DND-41 (cell line): ENCODE results near the gene PPP4C.
"Not testable (repeated sequence)": the region's sequence is repeated elsewhere in the genome, so short reads cannot be mapped to it uniquely, and the experiment has no call there.

Source experiments
- ATAC-seq: fragments of 200-7000 bp; cut with Tn5 transposase; 3 replicates; pipeline ENCODE4 v1.9.1; 2021; ENCODE audit warnings: low read depth; ENCODE audit not compliant: insufficient read depth
- DNase-seq: peaks from one replicate; pipeline ENCODE4 v3.0.0-alpha.2; 2020
- H2AFZ ChIP-seq: 2 replicates; pipeline ENCODE4 v1.6.0; 2012; ENCODE audit warnings: low read depth, low read length
- H3K27ac ChIP-seq: 2 replicates; pipeline ENCODE4 v1.5.1; 2012; ENCODE audit warnings: low read length, inconsistent platforms
- H3K27me3 ChIP-seq: fragments of 200-600 bp; sonication (generic); 2 replicates; pipeline ENCODE4 v1.6.0; 2012; ENCODE audit warnings: low read length, mild to moderate bottlenecking, inconsistent platforms; ENCODE audit not compliant: insufficient read depth, poor library complexity
- H3K36me3 ChIP-seq: 2 replicates; pipeline ENCODE4 v1.5.1; 2012; ENCODE audit warnings: low read length, inconsistent platforms; ENCODE audit not compliant: insufficient read depth
- H3K4me1 ChIP-seq: 2 replicates; pipeline ENCODE4 v1.5.1; 2012; ENCODE audit warnings: mild to moderate bottlenecking, low read length; ENCODE audit not compliant: insufficient read depth
- H3K4me2 ChIP-seq: 2 replicates; pipeline ENCODE4 v1.6.0; 2012; ENCODE audit warnings: mild to moderate bottlenecking, moderate library complexity, low read length, inconsistent platforms; ENCODE audit not compliant: insufficient read depth
- H3K4me3 ChIP-seq, 2 experiments: fragments of 200-600 bp in 1 of 2; shearing (Covaris generic) in 1 of 2; 2 replicates each; pipeline ENCODE4 v1.5.1; 2012 to 2016; ENCODE audit warnings: inconsistent platforms in 2 of 2, low read length in 2 of 2, mild to moderate bottlenecking in 2 of 2, low read depth in 1 of 2, moderate library complexity in 1 of 2
- H3K79me2 ChIP-seq: 2 replicates; pipeline ENCODE4 v1.6.0; 2012; ENCODE audit warnings: low read length, inconsistent platforms; ENCODE audit not compliant: insufficient read depth
- H3K9ac ChIP-seq: 2 replicates; pipeline ENCODE4 v1.6.0; 2012; ENCODE audit warnings: low read depth, mild to moderate bottlenecking, inconsistent platforms, low read length, moderate library complexity
- H3K9me3 ChIP-seq: 2 replicates; pipeline ENCODE4 v1.5.1; 2012; ENCODE audit warnings: low read length, moderate library complexity, mild to moderate bottlenecking, inconsistent platforms; ENCODE audit not compliant: insufficient read depth, severe bottlenecking
- H4K20me1 ChIP-seq: 2 replicates; pipeline ENCODE4 v1.6.0; 2012; ENCODE audit warnings: low read length; ENCODE audit not compliant: insufficient read depth
- EZH2 ChIP-seq: IDR thresholded peaks from 3 replicates; pipeline ENCODE4 v1.6.1; 2012; ENCODE audit warnings: borderline replicate concordance, low read depth, mild to moderate bottlenecking, moderate library complexity, low read length, inconsistent platforms; ENCODE audit not compliant: severe bottlenecking
- TF ChIP-seq, protein P1 (sequence below): IDR thresholded peaks from 2 replicates; pipeline ENCODE4 v1.5.1; 2012; ENCODE audit warnings: borderline replicate concordance, low read length, moderate library complexity, mild to moderate bottlenecking; ENCODE audit not compliant: poor library complexity, severe bottlenecking; ENCODE audit errors: extremely low read depth

PPP4C gene

DNA sequence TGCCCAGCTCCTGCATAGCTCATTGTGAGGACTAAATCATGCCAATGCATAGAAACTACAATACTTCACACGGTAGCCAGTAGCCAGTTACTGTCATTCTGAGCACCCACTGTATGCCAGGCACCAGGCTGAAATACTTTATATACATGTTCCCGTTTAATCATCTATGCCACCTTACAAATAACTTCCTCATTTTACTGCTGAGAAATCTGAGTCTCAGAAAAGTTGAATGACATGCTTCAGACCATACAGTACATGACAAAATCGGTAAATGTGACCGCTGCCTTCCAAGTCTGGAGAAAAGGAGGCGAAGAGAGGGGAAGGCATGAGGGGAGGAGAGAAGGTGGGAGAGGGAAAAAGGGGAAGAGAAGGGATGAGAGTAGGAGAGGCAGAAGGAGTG is 35.6 kb upstream of the PPP4C start:
- no peak overlapping the region for H2AFZ ChIP-seq
- H3K36me3 ChIP-seq = no peaks in the 10 kb centered on the region
- no peak overlapping the region for H3K27ac ChIP-seq
- no peak overlapping the region for H3K4me3 ChIP-seq
- no peaks in the 10 kb centered on the region for H3K4me1 ChIP-seq
- H4K20me1 ChIP-seq = no peaks in the 10 kb centered on the region
- TF ChIP-seq EZH2 = no peak
- TF ChIP-seq, protein P1, sequence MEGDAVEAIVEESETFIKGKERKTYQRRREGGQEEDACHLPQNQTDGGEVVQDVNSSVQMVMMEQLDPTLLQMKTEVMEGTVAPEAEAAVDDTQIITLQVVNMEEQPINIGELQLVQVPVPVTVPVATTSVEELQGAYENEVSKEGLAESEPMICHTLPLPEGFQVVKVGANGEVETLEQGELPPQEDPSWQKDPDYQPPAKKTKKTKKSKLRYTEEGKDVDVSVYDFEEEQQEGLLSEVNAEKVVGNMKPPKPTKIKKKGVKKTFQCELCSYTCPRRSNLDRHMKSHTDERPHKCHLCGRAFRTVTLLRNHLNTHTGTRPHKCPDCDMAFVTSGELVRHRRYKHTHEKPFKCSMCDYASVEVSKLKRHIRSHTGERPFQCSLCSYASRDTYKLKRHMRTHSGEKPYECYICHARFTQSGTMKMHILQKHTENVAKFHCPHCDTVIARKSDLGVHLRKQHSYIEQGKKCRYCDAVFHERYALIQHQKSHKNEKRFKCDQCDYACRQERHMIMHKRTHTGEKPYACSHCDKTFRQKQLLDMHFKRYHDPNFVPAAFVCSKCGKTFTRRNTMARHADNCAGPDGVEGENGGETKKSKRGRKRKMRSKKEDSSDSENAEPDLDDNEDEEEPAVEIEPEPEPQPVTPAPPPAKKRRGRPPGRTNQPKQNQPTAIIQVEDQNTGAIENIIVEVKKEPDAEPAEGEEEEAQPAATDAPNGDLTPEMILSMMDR = no peak
- H3K9me3 ChIP-seq = no peaks in the 10 kb centered on the region
- ATAC-seq (no peak), DNase-seq (no peak)
- no peaks in the 10 kb centered on the region for H3K27me3 ChIP-seq
- H3K4me2 ChIP-seq = no peak overlapping the region
- no peak overlapping the region for H3K9ac ChIP-seq
- H3K79me2 ChIP-seq = no peaks in the 10 kb centered on the region

DNA sequence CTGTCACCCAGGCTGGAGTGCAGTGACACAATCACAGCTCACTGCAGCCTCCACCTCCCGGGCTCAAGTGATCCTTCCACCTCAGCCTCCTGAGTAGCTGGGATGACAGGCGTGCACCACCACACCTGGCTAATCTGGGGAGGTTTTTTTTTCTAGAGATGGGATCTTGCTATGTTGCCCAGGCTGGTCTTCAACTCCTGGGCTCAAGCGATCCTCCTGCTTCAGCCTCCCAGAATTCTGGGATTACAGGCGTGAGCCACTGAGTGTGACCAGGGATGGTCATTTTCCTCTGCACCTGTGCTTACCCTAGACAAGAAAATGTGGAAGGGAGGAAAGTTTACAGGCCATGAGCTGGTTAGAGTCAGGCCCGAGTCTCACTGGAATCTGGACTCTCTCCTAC is 35.1 kb upstream of the PPP4C start:
- not testable (repeated sequence) for H3K36me3 ChIP-seq, H3K9me3 ChIP-seq, DNase-seq, H3K79me2 ChIP-seq, H3K4me2 ChIP-seq, H3K4me1 ChIP-seq, H3K9ac ChIP-seq, ATAC-seq, H3K27ac ChIP-seq, H3K27me3 ChIP-seq, H4K20me1 ChIP-seq, H3K4me3 ChIP-seq, H2AFZ ChIP-seq

DNA sequence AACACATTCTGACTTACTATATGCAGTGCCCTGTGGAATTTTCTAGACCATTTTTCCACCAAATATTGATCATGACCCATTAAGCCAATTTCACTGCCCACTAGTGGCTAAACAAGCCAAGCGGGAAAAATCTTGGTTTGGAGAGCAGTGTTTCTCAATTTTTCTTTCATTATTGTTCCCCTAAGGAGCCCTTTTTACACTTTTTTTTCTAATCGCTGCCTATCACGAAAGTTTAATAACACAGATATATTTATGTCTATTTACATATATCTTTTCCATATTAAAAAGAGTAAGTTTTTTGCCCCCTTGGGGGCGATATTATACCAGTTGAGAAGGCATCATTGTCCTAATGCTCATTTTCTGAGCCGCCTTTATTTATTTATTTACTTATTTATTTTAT is 34.0 kb upstream of the PPP4C start:
- no peak for TF ChIP-seq EZH2
- TF ChIP-seq, protein P1 = peak; percentile 43
- Histone ChIP-seq H4K20me1 (no peaks in the 10 kb centered on the region), H3K9ac (no peak overlapping the region), H3K4me1 (no peaks in the 10 kb centered on the region), H3K4me2 (no peak overlapping the region), H3K27me3 (no peaks in the 10 kb centered on the region), H3K79me2 (no peaks in the 10 kb centered on the region), H3K36me3 (no peaks in the 10 kb centered on the region), H2AFZ (no peak overlapping the region), H3K4me3 (no peak overlapping the region), H3K9me3 (no peaks in the 10 kb centered on the region), H3K27ac (no peak overlapping the region)
- DNase-seq = no peak
- ATAC-seq = no peak

DNA sequence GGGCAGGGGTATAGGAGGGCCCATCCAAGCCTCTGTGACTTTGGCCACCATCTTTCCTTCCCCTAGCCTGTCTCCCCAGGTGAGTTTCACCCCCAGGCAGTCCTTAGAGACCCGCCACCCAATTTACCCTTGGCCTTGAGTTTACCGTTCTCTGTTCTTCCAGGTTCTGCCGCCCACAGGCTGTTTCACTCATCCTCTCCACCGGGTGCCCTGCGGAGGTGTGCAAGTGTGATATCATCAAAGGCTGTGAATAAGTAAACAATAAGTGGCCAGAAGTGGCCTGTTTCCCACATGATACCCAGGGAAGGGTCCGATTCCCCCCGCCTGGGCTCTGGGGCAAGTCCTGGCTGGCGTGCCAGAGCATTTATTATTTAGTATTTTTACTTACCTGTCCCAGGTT is 29.6 kb upstream of the PPP4C start:
- ATAC-seq = no peak
- H3K9me3 ChIP-seq = no peaks in the 10 kb centered on the region

More for the DNA sequence above, 29.6 kb upstream of the PPP4C start:
- Histone ChIP-seq H2AFZ (no peak overlapping the region), H4K20me1 (no peaks in the 10 kb centered on the region), H3K79me2 (no peaks in the 10 kb centered on the region), H3K27me3 (no peaks in the 10 kb centered on the region), H3K4me1 (no peaks in the 10 kb centered on the region), H3K27ac (no peak overlapping the region), H3K36me3 (no peaks in the 10 kb centered on the region), H3K4me3 (no peak overlapping the region), H3K4me2 (no peak overlapping the region), H3K9ac (no peak overlapping the region)
- TF ChIP-seq, protein P1 = no peak
- no peak for TF ChIP-seq EZH2
- no peak for DNase-seq
